ENCODE data around the gene SAMD15. TPM values are rescaled to one million over a fixed set of nuclear protein-coding genes. Genes with fewer than 3 reads are reported as not detected.
"Not testable (repeated sequence)": the region's sequence is repeated elsewhere in the genome, so short reads cannot be mapped to it uniquely, and the experiment has no call there.

Gene SAMD15
- polyA plus RNA-seq (2012; ENCODE audit: insufficient read depth, insufficient read length), result not detected

DNA sequence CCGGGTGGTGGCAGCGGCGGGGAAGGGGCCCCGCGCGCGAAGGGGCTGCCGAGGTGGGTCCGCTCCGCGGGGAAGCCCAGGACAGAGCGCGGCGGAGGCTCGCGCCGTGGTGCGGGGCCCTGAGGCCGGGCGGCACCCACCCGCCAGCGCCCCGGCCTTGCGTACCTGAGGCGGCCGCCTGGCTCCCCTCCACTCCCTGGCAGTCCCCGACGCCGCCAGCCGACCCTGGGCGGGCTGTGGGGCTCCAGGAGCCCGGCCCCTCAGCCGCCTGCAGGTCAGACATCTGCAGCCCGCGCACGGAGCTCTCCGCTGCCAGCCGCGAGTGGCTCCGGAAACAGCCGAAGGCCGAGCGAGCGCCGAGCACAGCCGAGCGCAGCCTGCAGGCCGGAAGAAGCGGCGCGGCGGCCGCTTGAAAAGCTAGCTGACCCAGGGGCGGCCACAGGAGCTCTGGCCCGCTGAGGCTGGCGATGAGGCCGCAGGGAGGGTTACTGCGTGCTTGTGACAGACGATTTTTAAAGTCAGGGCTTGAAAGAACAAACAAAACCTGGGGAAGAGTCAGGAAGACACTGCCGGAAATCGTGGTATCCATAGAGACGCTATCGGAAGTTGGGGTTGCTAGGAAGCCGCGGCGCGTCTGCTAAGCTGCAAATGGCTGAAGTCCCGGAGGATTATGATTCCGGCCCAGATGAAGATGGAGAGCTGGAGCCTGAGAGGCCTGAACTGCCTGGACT is at the start of gene SAMD15, which contains the start of gene TMED8:
SAMD15 (plus strand) TSS at position 609 of the 731 bp plus-strand sequence; CDS start at position 649, 40 bp downstream.
TMED8 (minus strand) TSS at position 324 of the 731 bp plus-strand sequence; CDS start at position 283, 41 bp downstream.
- peak; percentile 74 for DNase-seq (ENCODE audit: low read depth, low spot score)
- peak within 1 kb of the TSS; percentile 80 for H3K4me3 ChIP-seq (ENCODE audit: low read length)

DNA sequence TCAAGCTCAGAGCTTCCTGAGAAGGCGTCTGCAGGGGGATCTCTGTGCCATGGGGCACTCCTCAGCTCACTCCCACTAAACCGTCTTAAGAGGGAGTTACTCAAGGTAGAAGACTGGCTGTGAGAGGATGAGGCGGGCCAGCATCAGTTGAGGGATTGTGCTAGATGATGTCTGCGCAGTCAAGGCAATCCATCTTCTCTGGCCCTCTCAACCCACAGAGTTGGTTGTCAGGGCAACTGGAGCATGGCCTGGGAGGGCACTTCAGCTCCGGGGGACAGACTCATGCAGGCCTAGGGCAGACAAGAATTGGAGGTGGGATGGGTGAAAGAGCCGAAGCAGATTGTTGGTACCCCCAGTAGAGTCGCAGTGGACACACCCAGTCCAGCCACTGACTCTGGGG is 47.3 kb upstream of the SAMD15 start:
- no peak for DNase-seq (ENCODE audit: low read depth, low spot score)
- no peak overlapping the region for H3K4me3 ChIP-seq (ENCODE audit: low read length)

- no peak overlapping the region for H3K4me3 ChIP-seq (ENCODE audit: low read length)
- DNase-seq (ENCODE audit: low read depth, low spot score), result no peak
Observed at GRCh38 chr14:77335576-77335975, 41.6 kb upstream of the SAMD15 start.

DNA sequence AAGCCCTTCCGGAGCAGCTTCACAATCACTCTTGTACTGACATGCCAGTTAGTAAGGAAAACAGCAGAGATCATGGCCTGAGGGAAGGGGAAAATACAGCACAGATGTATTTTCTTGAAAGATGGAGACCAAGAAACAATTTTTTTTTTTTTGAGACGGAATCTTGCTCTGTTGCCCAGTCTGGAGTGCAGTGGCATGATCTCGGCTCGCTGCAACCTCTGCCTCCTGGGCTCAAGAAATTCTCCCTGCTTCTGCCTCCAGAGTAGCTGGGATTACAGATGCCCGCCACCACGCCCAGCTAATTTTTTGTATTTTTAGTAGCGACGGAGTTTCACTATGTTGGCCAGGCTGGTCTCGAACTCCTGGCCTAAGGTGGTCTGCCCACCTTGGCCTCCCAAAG is 39.9 kb upstream of the SAMD15 start:
- not testable (repeated sequence) for H3K4me3 ChIP-seq (ENCODE audit: low read length); DNase-seq (ENCODE audit: low read depth, low spot score)

DNA sequence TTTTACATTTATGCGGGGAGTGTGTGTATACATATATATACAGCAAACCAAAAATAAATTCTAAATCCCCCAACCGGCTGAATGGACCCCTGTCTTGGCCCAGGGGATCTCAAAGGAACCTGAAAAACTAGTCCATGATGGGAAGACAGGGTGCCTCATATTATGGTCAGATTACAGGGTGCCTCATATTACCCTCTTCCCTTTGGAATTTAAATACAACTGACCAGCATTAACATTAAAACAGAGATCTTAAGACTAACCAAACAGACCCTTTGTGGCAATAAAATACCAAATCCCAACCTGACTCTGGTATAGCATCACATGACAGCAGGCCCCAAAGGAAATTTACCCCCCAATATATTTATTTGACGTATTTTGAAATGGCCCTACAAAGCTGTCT is 39.3 kb upstream of the SAMD15 start:
- no peak overlapping the region for H3K4me3 ChIP-seq (ENCODE audit: low read length)

DNA sequence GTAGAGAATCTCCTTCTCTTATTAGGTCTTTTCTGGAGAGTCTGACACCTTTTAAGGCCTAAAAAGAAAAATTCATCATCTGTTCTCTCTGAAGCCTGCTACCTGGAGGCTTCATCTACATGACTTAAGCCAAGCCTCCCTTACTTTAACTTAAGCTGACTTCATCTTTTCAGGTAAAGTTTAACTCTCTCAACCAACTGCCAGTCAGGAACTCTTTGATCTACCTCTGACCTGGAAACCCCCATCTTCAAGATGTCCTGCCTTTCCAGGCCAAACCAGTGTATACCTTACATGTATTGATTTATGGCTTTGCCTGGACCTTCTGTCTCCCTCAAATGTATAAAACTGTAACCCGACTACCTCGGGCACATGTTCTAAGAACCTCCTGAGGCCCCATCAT is 38.9 kb upstream of the SAMD15 start:
- no peak overlapping the region for H3K4me3 ChIP-seq (ENCODE audit: low read length)
- DNase-seq (ENCODE audit: low read depth, low spot score), result no peak

More for the DNA sequence above, 39.3 kb upstream of the SAMD15 start:
- no peak for DNase-seq (ENCODE audit: low read depth, low spot score)

- no peak for DNase-seq (ENCODE audit: low read depth, low spot score)
- no peak overlapping the region for H3K4me3 ChIP-seq (ENCODE audit: low read length)
Observed at GRCh38 chr14:77339407-77339806, 37.8 kb upstream of the SAMD15 start.

DNA sequence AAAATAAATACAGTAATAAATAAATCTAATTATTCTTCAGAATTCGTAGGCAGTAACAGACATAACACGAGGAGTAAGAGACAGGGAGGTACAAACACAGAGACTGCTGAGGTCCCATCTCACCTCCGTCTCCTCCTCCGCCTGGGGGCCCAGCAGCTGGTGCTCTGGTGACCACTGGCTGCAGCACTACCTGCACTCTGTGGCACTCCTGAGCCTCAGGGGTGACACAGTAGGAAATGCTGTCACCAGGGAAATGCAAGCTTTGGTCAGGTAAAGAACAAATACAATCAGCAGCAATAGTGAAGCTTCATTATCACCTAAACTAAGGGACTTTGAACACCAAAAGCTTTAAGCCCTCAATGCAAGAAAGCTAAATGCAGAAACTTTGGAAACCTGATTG is 36.8 kb upstream of the SAMD15 start:
- H3K4me3 ChIP-seq (ENCODE audit: low read length), result no peak overlapping the region
- no peak for DNase-seq (ENCODE audit: low read depth, low spot score)

- no peak for DNase-seq (ENCODE audit: low read depth, low spot score)
- H3K4me3 ChIP-seq (ENCODE audit: low read length), result no peak overlapping the region
Observed at GRCh38 chr14:77342726-77343397, 34.3 kb upstream of the SAMD15 start.

DNA sequence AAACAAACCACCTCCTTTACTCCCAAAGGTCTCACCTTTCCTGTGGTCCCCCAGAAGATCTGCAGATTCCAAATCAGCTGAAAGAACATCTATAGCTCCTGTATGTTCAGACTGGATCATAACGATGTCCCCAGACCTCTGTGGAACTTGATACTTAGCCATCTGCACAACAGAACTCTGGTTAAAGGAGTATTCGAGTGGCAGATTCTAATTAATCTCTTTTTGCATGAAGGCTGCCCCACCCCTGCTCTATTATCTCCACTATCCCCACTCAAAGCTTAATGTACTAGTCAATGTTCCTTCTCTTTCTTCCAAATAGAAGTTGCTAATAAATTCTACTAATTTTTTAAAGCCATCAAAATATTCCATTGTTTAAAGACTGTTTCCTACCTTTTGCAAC is 33.5 kb upstream of the SAMD15 start:
- DNase-seq (ENCODE audit: low read depth, low spot score), result no peak
- H3K4me3 ChIP-seq (ENCODE audit: low read length), result no peak overlapping the region

DNA sequence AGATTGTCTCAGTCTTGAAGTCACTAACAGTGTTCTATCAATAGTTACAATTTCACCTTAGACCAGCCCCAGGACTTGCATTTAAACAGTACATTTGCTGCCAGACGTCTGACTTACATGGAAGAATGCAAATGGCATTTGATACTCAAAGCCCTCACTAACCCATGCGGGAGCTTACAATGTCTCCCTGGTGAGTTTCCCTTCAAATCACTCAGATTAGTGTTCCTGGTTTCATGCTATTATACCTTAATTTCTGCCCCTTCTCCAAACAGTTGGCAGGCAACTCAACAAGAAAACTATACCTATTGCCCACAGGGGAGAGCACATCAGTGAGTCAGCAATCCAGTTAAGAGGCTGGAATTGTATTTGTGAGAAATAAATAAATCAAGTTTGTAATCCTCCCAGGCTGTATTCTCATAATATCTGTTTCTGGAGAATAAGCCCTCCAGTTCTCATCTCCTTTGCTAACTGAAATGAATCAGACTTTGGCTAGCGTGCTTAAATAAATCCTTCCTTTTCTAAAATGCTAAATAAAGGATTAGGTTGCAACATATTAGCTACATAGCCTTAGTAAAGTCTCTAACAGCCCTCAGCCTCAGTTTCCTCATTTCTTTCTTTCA is 32.7 kb upstream of the SAMD15 start:
- H3K4me3 ChIP-seq (ENCODE audit: low read length), result no peak overlapping the region
- DNase-seq (ENCODE audit: low read depth, low spot score), result no peak

DNA sequence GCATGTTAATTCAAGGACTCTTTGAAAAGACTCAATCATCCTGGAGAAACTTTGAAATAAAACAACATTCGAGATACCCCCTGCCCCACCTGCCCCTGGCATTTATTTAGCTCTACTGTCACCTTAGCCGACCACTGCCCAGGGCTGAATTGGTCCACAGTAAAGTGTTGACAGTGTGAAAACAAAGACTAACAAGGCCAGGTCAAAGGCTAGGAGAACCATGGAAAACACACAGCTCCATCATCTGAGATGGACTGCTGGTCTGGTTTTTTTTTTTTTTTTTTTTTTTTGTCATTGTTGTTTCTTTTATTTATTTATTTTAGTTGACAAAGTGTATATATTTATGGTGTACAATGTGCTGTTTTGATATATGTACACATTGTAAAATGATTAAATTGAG is 30.7 kb upstream of the SAMD15 start:
- DNase-seq (ENCODE audit: low read depth, low spot score), result no peak
- H3K4me3 ChIP-seq (ENCODE audit: low read length), result no peak overlapping the region

GRCh38 chr14:77347751-77348150 is 29.4 kb upstream of the SAMD15 start:
- H3K4me3 ChIP-seq (ENCODE audit: low read length), result no peak overlapping the region
- DNase-seq (ENCODE audit: low read depth, low spot score), result no peak

DNA sequence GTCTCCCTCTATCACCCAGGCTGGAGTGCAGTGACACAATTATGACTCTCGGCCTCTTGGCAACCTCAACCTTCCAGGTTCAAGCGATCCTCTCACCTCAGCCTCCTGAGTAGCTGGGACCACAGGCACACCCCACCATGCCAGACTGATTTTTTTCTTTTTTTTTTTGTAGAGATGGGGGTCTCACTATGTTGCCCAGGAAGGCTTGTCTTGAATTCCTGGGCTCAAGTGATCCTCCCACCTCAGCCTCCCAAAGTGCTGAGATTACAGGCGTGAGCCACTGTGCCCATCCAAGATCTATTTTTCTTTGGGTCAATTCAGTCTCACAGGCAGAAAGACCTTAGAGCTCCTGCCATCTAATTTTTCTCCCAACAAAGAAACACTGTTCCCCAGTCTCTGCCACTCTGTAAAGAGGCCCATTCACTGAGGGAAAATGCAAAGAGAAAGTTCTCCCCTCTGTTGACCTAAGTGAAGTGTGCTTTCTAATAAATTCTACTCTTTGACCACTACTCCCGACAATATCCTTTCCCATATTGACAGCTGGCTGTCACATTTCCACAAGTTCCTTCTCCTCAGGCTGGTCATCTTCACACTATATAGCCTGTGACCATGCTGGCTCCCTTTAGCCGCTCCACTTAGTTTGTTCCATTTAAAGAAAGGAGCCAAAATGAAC is 23.6 kb upstream of the SAMD15 start:
- DNase-seq (ENCODE audit: low read depth, low spot score), result no peak
- no peak overlapping the region for H3K4me3 ChIP-seq (ENCODE audit: low read length)

- no peak overlapping the region for H3K4me3 ChIP-seq (ENCODE audit: low read length)
- DNase-seq (ENCODE audit: low read depth, low spot score), result no peak
Observed at GRCh38 chr14:77355811-77356210, 21.4 kb upstream of the SAMD15 start.

GRCh38 chr14:77356899-77357298 is 20.3 kb upstream of the SAMD15 start:
- DNase-seq (ENCODE audit: low read depth, low spot score), result no peak
- H3K4me3 ChIP-seq (ENCODE audit: low read length), result no peak overlapping the region

DNA sequence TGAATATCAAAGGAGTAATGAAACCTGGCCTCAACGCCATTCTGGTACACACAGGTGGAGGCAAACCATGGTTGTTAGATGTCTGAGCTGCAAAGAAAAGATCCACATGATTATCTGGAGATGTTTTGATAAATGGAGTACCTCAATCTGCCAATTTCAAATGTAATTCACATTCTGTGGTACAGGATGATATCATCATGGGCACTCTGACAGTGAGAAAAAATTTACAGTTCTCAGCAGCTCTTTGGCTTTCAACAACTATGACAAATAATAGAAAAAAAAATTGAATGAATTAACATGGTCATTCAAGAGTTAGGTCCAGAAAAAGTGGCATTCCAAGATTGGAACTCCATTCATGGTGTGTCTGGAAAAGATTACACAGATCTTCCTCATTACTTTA is 17.6 kb upstream of the SAMD15 start:
- H3K4me3 ChIP-seq (ENCODE audit: low read length), result no peak overlapping the region
- no peak for DNase-seq (ENCODE audit: low read depth, low spot score)

- H3K4me3 ChIP-seq (ENCODE audit: low read length), result no peak overlapping the region
- DNase-seq (ENCODE audit: low read depth, low spot score), result no peak
Observed at GRCh38 chr14:77364146-77364545, 13.0 kb upstream of the SAMD15 start.

DNA sequence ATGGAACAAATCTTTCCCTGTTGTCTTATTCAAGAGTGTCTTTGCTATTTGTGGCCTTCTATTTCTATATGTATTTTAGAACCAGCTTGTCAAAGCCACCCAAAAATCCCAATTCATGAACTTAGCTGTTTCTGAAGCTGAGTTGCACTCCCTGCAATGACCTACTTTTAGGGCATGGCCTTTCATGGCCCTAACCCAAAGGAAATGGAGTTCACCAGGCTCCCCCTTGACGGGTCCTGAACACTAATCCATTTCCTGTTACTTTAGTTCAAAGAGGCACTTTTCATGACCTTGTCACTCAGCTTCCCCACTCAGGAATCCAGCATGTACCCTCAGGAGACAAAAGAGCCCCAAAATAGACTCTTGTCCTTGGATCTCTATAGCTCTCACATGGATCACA is 7.9 kb upstream of the SAMD15 start:
- no peak overlapping the region for H3K4me3 ChIP-seq (ENCODE audit: low read length)
- DNase-seq (ENCODE audit: low read depth, low spot score), result peak; percentile 65

All from Jurkat, Clone E6-1 (cell line).